Measurements from ENCODE around the gene OPN4. TPM values are rescaled to one million over a fixed set of nuclear protein-coding genes. Genes with fewer than 3 reads are reported as not detected.

OPN4 gene
- total RNA-seq, 8 experiments from 2014 or later: 0.11 to 0.57 (median 0.14) TPM; not detected in 1

DNA sequence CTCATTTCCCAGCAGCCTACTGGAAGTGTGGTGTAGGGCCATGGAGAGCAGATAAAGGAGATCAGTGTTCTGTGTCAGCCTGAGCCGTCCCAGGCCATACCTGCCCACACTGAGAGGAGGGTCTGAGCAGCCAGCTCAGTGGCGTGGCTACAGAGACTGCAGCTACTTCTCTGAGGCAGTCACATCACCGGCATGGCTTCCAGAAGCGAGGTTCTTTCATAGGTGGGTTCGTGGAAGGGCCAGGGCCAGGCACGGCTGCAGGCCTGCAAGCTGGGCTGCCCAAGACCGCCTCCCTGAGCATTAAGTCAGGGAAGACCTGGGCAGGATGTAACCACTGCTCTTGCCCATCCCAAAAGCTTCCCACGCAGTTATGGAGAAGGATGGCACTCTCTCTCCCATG, 48.8 kb downstream of the OPN4 start:
- WGBS, 10 experiments: 68 to 100% (median 80%) methylated on average over 1 to 5 of the region's 8 CpGs; no CpG with 5 or more reads in 5 of the 10 experiments
- Histone ChIP-seq H3K27ac (no peak overlapping the region), H3K4me1 (replicated peaks in 1 of 2) (no peaks in the 10 kb centered on the region), H3K4me3 (no peak overlapping the region)
- no peak for ATAC-seq (replicated peaks in 6 of 8)
- in situ Hi-C loops (cut with MboI; ENCODE audit: low pct_unique_long_range_greater_than_20kb in 2 of 9, low sequenced_read_pairs in 9 of 9, unreplicated experiment in 9 of 9): loop anchor here in 3 of 9 experiments (10.0 to 25.0 kb wide), 3 partner anchors 184 to 209 kb away; no protein-coding TSS in a partner anchor

DNA sequence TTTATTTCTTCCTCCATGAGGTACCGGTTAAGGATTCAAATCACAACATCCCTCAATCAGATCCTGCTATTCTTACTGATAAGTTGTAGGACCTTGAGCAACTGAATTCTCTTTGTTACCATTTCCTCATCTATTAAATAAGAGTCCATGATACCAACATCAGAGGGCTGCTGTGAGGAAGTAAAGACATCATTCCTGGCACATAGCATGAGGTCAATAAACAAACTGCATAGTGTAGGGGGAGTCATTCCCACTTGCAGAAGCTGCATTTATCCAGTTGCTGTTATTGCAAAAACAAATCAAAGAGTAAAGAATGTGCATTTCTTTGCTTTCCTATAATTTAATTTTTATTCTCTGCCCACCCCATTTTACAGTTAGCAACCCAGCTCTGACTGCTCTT, 50.8 kb downstream of the OPN4 start:
- no peak overlapping the region for H3K4me3 ChIP-seq
- no peak overlapping the region for H3K27ac ChIP-seq
- ATAC-seq (replicated peaks in 6 of 8): no peak
- WGBS, 10 experiments: 80 to 100% (median 100%) methylated on average over 1 of the region's 1 CpG; no CpG with 5 or more reads in 7 of the 10 experiments
- no peaks in the 10 kb centered on the region for H3K4me1 ChIP-seq (replicated peaks in 1 of 2)
- in situ Hi-C loops (cut with MboI; ENCODE audit: low pct_unique_long_range_greater_than_20kb in 2 of 9, low sequenced_read_pairs in 9 of 9, unreplicated experiment in 9 of 9): loop anchor here in 3 of 9 experiments (10.0 to 25.0 kb wide), 3 partner anchors 182 to 207 kb away; no protein-coding TSS in a partner anchor

DNA sequence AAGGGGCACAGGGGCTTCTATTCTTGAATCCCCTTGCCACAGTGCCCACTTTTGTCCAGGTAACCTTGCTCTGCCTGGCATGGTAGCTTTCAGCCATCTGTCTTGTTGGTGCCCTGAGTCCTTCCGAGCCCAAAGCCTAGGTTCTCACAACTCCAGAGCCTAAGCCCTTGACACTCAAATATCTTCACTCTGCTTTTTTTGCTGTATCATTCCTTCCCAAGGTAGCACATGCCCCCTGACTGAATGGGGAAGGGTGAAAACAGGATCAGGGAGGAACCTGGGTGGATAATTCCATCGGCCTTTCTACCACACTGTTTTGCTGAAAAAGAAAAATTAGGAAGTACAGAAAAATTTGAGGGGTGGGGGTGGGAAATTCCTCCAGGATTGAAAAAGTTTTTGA, 51.6 kb downstream of the OPN4 start:
- Histone ChIP-seq H3K27ac (no peak overlapping the region), H3K4me1 (replicated peaks in 1 of 2) (peaks cover 3% of the 10 kb centered on the region in 2 donors), H3K4me3 (no peak overlapping the region)
- ATAC-seq (replicated peaks in 6 of 8): no peak
- in situ Hi-C loops (cut with MboI; ENCODE audit: low pct_unique_long_range_greater_than_20kb in 2 of 9, low sequenced_read_pairs in 9 of 9, unreplicated experiment in 9 of 9): loop anchor here in 3 of 9 experiments (10.0 to 25.0 kb wide), 3 partner anchors 181 to 206 kb away; no protein-coding TSS in a partner anchor
- 33 to 100% (median 81%) methylated on average over 1 to 2 of the region's 2 CpGs; no CpG with 5 or more reads in 4 of the 10 experiments for WGBS, 10 experiments

- Histone ChIP-seq H3K27ac (no peak overlapping the region), H3K4me3 (no peak overlapping the region), H3K4me1 (replicated peaks in 1 of 2) (peaks cover 3 to 4% of the 10 kb centered on the region in 2 donors)
- no peak for ATAC-seq (replicated peaks in 6 of 8)
- in situ Hi-C loops (cut with MboI; ENCODE audit: low pct_unique_long_range_greater_than_20kb in 2 of 9, low sequenced_read_pairs in 9 of 9, unreplicated experiment in 9 of 9): loop anchor here in 3 of 9 experiments (10.0 to 25.0 kb wide), 3 partner anchors 181 to 206 kb away; no protein-coding TSS in a partner anchor
- WGBS, 10 experiments: 89 to 94% (median 94%) methylated on average over 3 to 5 of the region's 12 CpGs; no CpG with 5 or more reads in 7 of the 10 experiments
Measured at GRCh38 chr10:86706401-86706841, 52.1 kb downstream of the OPN4 start.

- H3K4me1 ChIP-seq (replicated peaks in 1 of 2): peaks cover 3 to 4% of the 10 kb centered on the region in 2 donors
- H3K27ac ChIP-seq: no peak overlapping the region
- in situ Hi-C loops (cut with MboI; ENCODE audit: low pct_unique_long_range_greater_than_20kb in 2 of 9, low sequenced_read_pairs in 9 of 9, unreplicated experiment in 9 of 9): loop anchor here in 3 of 9 experiments (10.0 to 25.0 kb wide), 3 partner anchors 180 to 205 kb away; no protein-coding TSS in a partner anchor
- no peak for ATAC-seq (replicated peaks in 6 of 8)
- 80 to 100% (median 86%) methylated on average over 1 of the region's 1 CpG; no CpG with 5 or more reads in 7 of the 10 experiments for WGBS, 10 experiments
- no peak overlapping the region for H3K4me3 ChIP-seq
Measured at GRCh38 chr10:86706977-86707376, 52.6 kb downstream of the OPN4 start.

DNA sequence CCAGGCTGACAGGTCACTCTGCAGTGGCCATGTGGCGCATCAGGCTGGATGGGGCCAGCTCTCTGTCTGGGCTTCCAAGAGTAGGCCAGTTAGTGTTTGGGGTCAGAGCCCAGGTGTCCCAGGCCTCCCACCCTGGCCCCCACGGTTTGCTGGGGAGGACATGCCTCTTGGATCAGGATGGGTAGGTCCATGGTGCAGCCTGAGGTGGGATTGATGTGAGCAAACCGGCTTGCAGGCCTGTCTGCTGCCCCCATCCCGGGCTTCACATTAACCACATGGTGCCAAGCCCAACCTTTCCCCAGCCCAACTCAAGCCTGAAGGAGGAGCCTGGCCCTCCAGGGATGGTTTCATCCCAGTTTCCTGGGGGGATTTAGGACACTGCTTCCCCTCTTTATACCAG, 53.2 kb downstream of the OPN4 start:
- Histone ChIP-seq H3K4me3 (no peak overlapping the region), H3K27ac (no peak overlapping the region), H3K4me1 (replicated peaks in 1 of 2) (peaks cover 3 to 8% of the 10 kb centered on the region in 2 donors)
- in situ Hi-C loops (cut with MboI; ENCODE audit: low pct_unique_long_range_greater_than_20kb in 2 of 9, low sequenced_read_pairs in 9 of 9, unreplicated experiment in 9 of 9): loop anchor here in 3 of 9 experiments (10.0 to 25.0 kb wide), 3 partner anchors 180 to 205 kb away; no protein-coding TSS in a partner anchor
- 80 to 100% (median 90%) methylated on average over 1 to 2 of the region's 4 CpGs; no CpG with 5 or more reads in 5 of the 10 experiments for WGBS, 10 experiments
- no peak for ATAC-seq (replicated peaks in 6 of 8)

DNA sequence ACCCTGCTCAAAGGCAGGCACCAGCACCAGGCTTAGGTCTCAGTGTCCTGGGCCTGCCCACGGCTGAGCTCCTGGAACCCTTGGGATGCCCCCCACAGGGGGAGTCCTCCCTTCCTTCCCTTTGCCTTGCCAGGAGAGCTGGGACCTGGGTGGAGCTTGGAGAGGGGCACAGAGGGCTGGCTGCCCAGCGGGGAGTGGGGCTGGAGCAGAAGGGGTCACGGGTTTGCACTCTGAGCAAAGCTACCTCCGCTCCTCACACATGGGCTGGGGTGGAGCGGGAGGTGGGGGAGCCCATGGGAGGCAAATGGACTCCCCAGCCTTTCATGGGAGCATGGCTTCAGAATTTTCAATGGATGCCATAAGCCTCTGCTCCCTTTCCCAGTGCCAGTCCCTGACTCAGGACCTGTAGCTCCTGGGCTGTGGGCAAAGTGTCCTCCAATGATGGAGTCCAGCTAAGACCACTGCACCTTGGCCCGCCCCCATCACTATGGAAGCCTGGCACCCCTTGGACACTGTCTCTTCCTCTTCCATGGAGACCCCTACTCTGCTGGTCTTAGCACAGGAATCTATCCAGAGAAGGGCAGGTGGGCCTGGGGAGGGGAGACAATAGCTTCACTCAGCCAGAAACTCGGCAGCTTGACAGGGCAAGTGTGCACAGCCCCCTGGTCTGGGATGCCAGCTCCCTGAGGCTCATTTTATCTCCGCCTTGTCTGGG, 53.9 kb downstream of the OPN4 start:
- Histone ChIP-seq H3K27ac (no peak overlapping the region), H3K4me1 (replicated peaks in 1 of 2) (peaks cover 3 to 8% of the 10 kb centered on the region in 2 donors), H3K4me3 (no peak overlapping the region)
- in situ Hi-C loops (cut with MboI; ENCODE audit: low pct_unique_long_range_greater_than_20kb in 2 of 9, low sequenced_read_pairs in 9 of 9, unreplicated experiment in 9 of 9): loop anchor here in 3 of 9 experiments (10.0 to 25.0 kb wide), 3 partner anchors 179 to 204 kb away; no protein-coding TSS in a partner anchor
- no peak for ATAC-seq (replicated peaks in 6 of 8)
- WGBS, 10 experiments: 38 to 100% (median 100%) methylated on average over 1 to 3 of the region's 8 CpGs; no CpG with 5 or more reads in 5 of the 10 experiments

DNA sequence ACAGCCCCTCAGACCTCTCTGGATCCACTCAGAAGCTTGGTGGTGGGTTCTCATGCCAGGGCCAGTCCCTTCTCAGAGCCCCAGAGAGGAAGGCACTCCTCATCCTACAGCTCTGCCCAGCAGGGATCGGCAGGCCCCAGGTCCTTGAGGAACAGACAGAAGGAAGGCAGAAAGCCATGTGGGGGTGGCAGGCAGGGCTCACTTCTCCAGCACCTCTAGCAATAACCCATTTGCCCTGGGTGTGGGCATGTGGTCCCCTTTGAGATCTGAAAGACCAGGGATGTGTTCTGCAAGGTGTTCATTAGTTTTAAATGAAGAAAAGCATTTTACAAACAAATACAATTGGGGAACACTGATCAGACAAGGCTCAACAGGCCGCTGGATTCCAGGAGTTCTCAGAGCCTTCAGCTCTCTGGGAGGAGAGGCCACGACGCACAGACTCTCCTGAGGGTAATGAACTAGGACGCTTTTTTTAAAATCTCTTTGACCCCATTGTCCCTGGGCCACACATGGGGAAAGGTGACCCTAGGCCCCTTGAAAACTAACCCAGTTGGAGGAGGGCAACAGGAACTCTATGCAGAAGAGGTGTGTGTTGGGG, 54.5 kb downstream of the OPN4 start:
- WGBS, 10 experiments: 33 to 100% (median 76%) methylated on average over 1 to 4 of the region's 5 CpGs; no CpG with 5 or more reads in 5 of the 10 experiments
- Histone ChIP-seq H3K4me3 (no peak overlapping the region), H3K27ac (no peak overlapping the region), H3K4me1 (replicated peaks in 1 of 2) (peaks cover 3 to 8% of the 10 kb centered on the region in 2 donors)
- ATAC-seq (replicated peaks in 6 of 8): no peak
- in situ Hi-C loops (cut with MboI; ENCODE audit: low pct_unique_long_range_greater_than_20kb in 2 of 9, low sequenced_read_pairs in 9 of 9, unreplicated experiment in 9 of 9): loop anchor here in 3 of 9 experiments (10.0 to 25.0 kb wide), 3 partner anchors 178 to 203 kb away; no protein-coding TSS in a partner anchor

GRCh38 chr10:86709396-86710185, 55.2 kb downstream of the OPN4 start:
- ATAC-seq (replicated peaks in 6 of 8): no peak
- H3K4me3 ChIP-seq: no peak overlapping the region
- 61 to 100% (median 100%) methylated on average over 2 to 3 of the region's 16 CpGs; no CpG with 5 or more reads in 6 of the 10 experiments for WGBS, 10 experiments
- H3K27ac ChIP-seq: no peak overlapping the region
- in situ Hi-C loops (cut with MboI; ENCODE audit: low pct_unique_long_range_greater_than_20kb in 2 of 9, low sequenced_read_pairs in 9 of 9, unreplicated experiment in 9 of 9): loop anchor here in 3 of 9 experiments (10.0 to 25.0 kb wide), 3 partner anchors 178 to 203 kb away; no protein-coding TSS in a partner anchor
- H3K4me1 ChIP-seq (replicated peaks in 1 of 2): peaks cover 3 to 8% of the 10 kb centered on the region in 2 donors

DNA sequence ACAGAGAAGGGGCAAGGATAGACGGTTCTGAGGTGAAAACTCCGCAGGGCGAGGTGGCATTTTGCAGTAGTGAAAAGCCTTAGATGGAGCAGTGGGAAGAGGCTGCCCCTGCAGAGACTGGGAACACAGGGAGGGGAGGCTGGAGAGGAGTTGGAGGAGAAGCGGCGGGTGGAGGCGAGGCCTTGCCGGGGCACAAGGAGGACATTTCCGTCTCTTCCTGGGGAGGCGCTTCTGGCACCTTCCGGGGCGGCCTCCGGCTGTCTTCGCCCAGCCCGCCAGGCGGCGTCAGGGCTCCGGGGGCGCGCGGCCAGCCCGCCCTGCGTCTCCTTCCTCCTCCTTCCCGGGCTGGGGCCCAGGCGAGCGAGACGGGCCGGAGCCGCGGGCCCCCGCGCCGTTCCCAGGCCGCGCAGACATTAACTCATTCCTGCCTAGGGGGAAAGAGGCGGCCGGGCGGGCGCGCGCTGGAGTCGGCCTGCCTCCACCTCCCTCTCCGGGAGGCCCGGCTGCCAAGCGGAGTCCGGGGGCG, 56.7 kb downstream of the OPN4 start:
- peak; percentile 87 to 92 (median 88) for ATAC-seq (replicated peaks in 6 of 8)
- H3K4me3 ChIP-seq: peak overlapping the region; percentile 42 to 44 (median 43)
- H3K27ac ChIP-seq: peak overlapping the region; percentile 24 to 79
- peaks cover 3 to 8% of the 10 kb centered on the region in 2 donors for H3K4me1 ChIP-seq (replicated peaks in 1 of 2)
- in situ Hi-C loops (cut with MboI; ENCODE audit: low pct_unique_long_range_greater_than_20kb in 2 of 9, low sequenced_read_pairs in 9 of 9, unreplicated experiment in 9 of 9): loop anchor here in 2 of 9 experiments (25.0 kb wide), 2 partner anchors 176 to 201 kb away; no protein-coding TSS in a partner anchor
- 5 to 36% (median 30%) methylated on average over 2 to 7 of the region's 46 CpGs; no CpG with 5 or more reads in 7 of the 10 experiments for WGBS, 10 experiments

DNA sequence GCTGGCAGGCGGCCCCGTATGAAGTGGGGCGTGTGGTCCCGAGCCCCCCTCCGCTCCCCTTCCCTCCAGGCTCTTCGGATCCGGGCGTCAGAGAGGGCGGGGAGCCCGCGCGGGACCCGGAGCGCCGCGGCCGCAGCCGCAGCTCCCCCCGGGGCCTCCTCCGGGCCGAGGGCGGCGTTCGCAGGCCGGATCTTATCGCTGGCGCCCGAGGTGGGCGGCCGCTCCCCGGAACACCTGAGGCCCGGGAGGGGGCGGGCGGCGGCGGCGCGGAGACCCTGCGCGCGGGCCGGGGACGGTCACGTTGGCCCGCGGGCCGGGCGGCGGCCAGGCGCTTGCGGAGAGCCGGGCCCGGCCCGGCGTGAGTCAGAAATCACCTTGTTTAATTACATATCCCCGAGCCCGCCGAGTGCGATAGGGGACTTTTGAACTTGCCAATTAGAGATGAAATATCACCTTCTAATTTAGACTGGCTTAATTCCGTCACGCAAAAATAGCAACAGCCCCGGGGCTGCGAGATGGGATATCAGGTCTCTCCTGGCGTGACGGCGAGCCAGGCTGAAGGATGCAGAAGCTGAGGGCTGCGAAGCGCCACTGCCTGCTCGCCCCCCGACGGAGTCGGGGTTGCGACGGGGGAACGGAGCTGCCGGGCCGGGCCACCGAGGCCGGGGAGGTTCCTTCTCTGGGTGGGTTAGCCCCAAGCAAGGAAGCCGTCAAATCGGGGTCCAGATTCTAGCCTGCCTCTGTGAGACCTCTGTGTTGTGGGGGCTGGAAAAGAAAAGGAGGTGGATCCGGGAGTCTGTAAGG, 57.4 kb downstream of the OPN4 start:
- Histone ChIP-seq H3K27ac (peak overlapping the region; percentile 9 to 79), H3K4me3 (peak overlapping the region; percentile 42 to 44 (median 43)), H3K4me1 (replicated peaks in 1 of 2) (peaks cover 3 to 8% of the 10 kb centered on the region in 2 donors)
- 6 to 17% (median 9%) methylated on average over 3 to 8 of the region's 82 CpGs; no CpG with 5 or more reads in 6 of the 10 experiments for WGBS, 10 experiments
- in situ Hi-C loops (cut with MboI; ENCODE audit: low pct_unique_long_range_greater_than_20kb in 2 of 9, low sequenced_read_pairs in 9 of 9, unreplicated experiment in 9 of 9): loop anchor here in 2 of 9 experiments (25.0 kb wide), 2 partner anchors 176 to 201 kb away; no protein-coding TSS in a partner anchor
- peak; percentile 51 to 75 (median 67) for ATAC-seq (replicated peaks in 6 of 8)
